HG03064 (cell line): ENCODE data around the gene TRMT10C.
"Not testable (repeated sequence)": the region's sequence is repeated elsewhere in the genome, so short reads cannot be mapped to it uniquely, and the experiment has no call there.

Source experiments
- ATAC-seq: cut with Tn5 transposase; IDR thresholded peaks from one replicate; pipeline ENCODE4 v1.9.1; 2021; ENCODE audit warnings: low read depth; ENCODE audit not compliant: unreplicated experiment

The TRMT10C gene

DNA sequence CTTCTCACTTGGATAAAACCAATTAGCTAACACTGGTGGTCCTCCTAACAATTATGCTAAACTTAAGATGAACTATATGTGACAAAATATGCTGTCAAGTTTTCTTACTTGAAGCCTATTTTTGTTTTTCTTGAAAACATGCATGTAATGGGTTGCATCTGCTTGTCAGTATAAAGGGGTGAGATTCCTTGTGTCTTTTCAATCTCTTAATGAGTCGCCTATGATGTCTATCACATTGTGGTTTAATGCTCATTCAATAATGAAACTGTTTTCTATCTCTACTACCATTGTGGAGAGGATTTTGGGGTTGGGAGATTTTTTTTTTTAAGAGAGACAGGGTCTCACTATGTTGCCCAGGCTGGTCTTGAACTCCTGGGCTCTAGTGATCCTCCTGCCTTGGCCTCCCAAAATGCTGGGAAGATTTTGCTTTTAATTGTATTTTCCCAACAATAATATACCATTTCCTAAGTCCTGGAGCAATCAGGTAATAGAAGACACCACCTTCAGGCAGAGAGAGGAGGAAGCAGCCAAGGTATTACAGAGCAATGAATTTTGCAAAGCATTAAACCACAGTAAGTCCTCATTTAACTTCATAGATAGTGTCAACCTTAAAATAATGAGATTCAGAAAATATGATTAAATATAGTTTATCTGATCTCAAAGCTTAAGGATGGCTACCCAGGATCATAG is 17.4 kb upstream of the TRMT10C start:
- ATAC-seq, result no peak

DNA sequence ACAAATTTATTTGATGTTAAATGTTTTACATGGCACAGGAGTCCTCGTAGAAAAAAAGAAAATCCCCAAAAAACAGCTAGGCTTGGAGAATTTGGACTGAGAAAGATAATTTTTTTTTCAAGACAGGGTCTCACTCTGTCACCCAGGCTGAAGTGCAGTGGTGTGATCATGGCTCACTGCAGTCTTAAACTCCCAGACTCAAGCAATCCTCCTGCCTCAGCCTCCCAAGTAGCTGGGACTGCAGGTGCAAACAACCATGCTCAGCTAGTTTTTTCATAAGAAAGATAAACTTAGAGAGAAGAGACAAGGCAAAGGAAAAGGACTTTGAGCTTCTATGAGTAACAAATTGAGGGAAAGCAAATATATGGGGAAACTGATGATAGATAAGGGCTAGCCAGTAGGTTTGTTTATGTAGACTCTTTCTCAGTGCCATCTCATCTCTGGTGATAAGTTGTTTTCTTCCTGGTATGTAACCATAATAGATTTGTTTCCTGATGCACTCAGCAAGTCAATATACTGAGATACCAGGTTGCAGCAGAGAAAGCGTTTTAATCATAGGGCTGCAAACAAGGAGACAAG is 13.1 kb upstream of the TRMT10C start:
- no peak for ATAC-seq

DNA sequence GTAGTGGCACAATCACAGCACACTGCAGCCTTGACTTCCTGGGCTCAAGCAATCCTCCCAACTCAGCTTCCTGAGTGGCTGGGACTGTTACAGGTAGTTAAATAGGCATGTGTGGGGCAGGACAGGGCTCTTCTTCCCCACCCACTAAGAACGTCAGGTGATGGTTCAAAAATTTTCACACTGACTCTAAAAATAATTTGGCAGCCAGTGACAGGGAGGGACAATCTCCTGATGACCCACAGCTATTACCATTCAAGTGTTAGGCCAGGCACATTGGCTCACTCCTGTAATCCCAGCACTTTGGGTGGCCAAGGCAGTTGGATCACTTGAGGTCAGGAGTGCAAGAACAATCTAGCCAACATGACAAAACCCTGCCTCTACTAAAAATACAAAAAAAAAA is 12.2 kb upstream of the TRMT10C start:
- ATAC-seq, result no peak

DNA sequence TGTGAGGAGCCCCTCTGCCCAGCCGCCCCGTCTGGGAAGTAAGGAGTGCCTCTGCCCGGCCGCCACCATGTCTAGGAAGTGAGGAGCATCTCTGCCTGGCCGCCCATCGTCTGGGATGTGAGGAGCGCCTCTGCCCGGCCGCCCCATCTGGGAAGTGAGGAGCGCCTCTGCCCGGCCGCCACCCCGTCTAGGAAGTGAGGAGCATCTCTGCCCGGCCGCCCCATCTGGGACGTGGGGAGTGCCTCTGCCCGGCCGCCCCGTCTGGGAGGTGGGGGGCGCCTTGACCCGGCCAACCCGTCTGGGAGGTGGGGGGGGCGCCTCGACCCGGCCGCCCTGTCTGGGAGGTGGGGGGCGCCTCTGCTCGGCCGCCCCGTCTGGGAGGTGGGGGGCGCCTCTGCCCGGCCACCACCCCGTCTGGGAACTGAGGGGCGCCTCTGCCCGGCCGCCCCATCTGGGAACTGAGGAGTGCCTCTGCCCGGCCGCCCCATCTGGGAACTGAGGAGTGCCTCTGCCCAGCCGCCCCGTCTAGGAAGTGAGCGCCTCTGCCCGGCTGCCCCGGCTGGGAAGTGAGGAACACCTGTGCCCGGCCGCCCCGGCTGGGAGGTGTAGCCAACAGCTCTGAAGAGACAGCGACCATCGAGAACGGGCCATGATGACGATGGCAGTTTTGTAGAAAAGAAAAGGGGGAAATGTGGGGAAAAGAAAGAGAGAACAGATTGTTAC is 10.1 kb upstream of the TRMT10C start:
- ATAC-seq, result not testable (repeated sequence)

DNA sequence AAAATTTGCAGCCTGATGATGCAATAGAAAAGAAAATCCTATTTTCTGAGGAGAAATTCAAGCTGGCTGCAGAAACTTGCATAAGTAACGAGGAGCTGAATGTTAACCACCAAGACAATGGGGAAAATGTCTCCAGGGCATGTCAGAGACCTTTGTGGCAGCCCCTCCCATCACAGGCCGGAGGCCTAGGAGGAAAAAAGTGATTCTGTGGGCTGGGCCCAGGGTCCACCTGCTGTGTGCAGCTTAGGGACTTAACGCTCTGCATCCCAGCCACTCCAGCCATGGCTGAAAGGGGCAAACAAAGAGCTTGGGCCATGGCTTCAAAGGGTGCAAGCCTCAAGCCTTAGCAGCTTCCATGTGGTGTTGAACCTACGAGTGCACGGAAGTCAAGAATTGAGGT is 8.3 kb upstream of the TRMT10C start:
- not testable (repeated sequence) for ATAC-seq

DNA sequence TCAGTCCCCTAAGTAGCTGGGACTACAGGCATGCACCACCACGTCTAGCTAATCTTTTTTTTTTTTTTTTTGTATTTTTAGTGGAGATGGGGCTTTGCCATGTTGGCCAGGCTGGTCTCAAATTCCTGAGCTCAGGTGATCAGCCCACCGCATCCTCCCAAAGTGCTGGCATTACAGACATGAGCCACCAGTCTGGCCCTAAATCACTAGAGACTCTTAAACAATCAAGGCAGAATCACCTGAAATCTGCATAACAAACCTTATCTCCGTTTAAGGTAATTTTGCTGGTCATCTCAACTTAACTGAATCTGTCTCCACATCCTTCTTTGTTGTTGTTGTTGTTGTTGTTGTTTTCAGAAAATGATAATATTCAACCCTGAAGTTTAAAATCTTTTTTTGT is 5.6 kb upstream of the TRMT10C start:
- no peak for ATAC-seq

DNA sequence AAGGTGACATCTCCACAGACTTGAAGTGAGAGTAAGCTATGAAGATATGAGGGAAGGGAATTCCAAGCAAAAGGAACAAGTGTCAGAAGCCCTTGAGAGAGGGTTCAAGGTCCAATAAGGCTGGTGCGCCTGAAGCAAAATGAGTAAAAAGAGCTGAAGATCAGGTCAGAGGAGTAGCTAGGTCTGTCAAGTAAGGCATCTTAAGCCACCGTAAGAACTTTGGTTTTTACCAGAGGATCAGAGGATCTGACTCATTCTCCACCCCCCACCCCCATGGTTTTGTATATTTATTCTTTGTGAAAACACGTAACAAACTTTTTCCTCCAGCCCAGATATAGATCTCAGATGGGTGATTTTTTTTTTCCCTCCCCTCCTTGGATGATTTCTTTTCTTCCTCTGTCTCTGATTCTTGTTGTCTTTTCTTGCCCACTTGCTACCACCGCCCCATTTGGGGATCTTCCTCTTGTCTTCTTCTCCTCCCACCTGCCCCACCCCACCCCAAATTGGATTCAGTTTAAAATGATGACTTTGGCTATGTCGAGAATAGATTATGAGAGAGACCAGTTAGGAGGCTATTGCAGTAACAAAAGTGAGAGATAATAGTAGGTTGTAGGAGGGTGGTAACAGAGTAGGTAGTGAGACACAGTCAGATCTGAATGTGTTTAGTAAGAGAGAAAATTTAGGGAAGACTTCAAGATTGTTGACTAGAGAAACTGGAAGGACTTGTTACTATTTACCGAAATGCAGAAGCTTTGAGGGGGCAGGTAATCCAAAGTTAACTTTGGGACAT is 6.1 kb downstream of the TRMT10C start:
- ATAC-seq, result no peak

DNA sequence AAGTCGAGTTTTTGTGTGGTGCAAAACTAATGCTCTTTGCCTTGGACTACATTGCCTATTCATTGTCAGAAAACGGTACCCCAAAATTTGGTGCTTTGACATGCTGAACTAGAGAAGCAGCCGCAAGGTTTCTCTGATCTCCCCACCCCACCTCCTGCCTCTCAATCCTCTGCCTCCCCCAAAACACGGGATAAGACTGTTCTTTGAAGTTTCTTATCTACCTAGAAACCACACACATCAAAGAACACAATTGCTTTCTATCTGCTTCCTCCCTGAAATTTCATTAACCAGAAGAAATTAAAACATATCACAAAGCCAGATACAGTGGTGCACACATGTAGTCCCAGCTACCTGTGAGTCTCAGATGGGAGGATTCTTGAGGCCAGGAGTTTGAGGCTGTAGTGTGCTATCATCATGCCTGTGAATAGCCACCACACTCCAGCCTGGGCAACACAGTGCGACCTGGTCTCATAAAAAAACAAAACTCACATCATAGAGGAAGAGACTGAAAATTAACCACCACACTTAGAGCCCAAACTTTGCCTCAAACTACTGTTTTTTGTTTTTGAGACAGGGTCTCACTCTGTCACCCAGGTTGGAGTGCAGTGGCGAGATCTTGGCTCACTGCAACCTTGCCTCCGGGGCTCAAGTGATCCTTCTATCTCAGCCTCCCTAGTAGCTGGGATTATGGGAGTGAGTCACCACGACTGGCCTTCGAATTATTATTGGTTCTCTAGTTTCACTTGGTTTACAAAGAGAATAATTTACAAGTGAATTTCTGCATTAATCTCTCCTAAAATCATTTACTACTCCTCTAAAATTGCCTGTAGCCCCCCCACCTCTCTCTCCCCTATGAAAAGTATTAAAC is 9.6 kb downstream of the TRMT10C start:
- no peak for ATAC-seq

DNA sequence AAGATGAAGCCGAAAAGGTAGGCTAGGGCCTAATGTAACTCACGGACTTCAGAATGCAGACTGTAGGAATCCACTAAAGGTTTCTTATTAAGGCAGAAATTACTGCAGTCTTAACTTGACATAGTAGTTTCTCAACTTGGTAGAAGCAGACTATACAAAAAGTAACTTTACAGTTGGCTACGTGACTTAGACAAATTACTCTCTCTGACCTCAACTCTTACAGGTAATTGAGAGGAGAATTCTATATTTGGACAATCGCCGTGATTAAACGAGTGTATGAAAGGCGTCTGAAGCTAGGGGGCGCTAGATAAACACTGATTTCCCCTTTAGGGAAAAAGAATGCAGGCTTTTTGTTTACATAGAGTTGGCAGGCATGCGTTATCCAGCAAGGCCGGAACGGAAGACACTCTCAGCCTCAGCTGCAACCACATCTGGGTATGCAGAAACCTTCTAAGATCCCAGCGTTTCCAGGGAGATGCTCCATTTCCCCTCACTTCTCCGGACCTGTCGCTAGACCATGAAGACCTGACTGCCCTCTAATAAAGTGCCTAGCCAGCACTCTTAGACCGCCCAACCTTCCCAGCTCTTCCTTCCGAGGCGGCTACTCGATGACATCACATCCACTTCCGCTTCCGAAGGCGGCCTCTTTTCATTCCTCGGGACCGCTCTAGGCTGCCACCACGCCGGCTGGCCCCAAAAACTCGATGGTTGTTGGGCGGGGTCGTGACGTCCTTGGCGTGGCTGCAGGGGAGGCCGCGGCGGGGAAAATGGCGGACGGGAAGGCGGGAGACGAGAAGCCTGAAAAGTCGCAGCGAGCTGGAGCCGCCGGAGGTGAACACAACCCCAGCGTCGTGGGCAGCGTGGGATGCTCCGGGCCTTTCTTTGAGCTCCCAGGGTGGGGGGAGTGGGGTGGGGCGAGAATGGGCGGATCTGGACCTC is 12.1 kb downstream of the TRMT10C start, which contains the start of gene PCNP:
TSS of gene PCNP (plus strand) at position 732 of the 939 bp plus-strand sequence. CDS start at position 768, 36 bp downstream.
- peak; percentile 88 for ATAC-seq

DNA sequence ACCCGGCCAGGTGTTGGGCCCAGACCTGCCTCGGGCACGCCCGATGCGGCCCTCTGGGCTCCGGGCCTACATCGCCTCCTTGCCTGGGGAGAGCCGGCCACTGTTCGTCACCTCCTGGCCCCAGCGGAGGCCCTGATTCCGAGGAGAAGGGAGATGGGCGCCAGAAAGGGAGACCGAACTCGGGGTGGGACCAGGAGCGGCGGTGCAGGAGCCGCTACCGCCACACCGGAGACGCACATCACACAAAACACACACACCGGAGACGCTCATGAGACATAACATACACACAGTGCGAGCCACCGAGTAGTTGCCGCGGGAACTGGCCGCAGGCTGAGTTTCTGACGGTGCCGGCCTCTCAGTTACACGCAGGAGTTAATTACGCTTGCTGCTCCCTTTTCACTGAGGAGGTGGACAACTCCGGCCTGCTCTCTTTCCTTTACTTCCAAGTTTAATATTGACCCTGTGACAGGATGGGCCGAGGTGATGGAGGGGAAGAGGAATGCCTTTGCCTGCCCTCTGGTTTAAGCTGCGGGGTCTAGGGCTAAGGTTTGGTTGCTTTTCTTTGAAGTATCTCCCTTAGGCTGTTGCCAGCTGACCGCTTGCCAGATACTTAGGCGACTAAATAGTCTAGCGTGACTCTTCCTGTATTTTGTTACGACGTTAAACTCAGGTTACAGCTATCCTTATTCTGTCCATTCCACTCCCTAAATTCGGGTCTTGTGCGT is 12.9 kb downstream of the TRMT10C start:
- ATAC-seq, result peak; percentile 37

DNA sequence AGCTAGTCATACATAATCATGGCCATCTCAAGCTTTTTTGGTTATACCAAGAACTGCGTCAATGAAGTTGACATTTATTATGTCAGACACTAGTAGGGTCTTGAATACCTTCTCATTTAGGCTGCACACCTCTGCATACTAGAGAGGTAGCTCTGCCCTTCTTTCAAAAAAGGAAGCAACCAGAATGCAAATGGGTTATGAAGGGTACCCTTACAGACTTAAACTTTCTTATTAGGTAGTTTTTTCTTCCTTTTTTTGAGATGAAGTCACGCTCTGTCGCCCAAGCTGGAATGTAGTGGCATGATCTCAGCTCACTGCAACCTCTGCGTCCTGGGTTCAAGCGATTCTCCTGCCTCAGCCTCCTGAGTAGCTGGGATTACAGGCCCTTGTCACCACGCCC is 15.6 kb downstream of the TRMT10C start:
- no peak for ATAC-seq

DNA sequence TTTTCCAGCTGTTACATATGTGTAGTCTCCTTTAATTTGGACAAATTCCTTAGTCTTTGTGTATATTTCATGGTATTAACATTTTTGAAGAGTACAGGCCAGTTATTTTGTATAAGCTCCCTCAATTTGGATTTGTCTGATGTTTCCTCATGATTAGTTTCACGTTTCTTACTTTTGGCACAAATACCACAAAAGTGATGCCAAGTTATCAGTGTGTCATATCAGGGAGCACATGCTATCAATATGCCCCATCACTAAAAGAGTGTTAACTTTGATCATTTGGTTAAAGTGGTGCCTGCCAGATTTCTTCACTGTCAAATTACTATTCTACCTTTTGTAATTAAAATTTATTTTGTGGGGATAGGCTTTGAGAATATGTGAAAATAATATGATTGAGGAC is 26.9 kb downstream of the TRMT10C start:
- ATAC-seq, result no peak

DNA sequence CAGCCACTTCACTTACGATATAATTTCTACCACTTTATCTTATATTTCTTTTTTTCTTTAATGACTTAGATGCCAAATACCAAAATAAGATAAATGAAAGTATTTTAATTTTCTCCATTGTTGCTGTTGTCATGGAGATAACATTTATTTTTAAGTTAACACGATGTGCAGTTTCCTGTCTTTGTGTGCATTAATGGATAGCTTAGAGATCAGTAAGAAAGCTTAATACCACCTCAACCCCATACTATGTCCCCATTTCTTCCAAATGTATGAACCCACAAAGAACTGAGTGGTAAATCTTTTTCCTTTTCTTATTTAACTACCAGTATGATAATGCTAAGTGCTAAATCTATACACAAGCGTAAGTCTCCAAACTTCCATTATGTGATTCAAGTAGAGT is 29.4 kb downstream of the TRMT10C start:
- no peak for ATAC-seq

DNA sequence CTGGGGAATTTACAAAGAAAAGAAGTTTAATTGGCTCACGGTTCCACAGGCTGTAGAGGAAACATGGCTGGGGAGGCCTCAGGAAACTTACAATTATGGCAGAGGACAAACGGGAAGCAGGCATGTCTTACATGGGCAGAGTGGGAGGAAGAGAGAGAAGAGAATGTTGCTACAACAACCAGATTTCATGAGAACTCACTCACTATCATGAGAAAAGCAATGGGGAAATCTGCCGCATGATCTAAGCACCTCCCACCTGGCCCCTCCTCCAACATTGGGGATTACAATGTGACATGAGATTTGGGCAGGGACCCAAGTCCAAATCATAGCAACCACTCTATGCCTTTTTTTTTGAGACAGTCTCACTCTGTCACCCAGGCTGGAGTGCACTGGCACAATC is 41.1 kb downstream of the TRMT10C start:
- ATAC-seq, result no peak

DNA sequence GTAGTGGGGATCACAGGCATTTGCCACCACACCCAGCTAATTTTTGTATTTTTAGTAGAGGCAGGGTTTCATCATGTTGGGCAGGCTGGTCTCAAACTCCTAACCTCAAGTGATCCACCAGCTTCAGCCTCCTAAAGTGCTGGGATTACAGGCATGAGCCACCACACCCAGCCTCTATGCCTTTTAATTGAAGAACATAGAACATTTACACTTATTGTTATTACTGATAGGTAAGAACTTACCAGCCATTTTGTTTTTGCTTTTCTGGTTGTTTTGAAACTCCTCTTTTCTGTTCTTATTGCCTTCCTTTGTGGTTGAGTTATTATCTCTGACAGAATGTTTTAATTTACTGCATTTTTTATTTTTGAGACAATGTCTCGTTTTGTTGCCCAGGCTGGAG is 41.5 kb downstream of the TRMT10C start:
- ATAC-seq, result no peak

DNA sequence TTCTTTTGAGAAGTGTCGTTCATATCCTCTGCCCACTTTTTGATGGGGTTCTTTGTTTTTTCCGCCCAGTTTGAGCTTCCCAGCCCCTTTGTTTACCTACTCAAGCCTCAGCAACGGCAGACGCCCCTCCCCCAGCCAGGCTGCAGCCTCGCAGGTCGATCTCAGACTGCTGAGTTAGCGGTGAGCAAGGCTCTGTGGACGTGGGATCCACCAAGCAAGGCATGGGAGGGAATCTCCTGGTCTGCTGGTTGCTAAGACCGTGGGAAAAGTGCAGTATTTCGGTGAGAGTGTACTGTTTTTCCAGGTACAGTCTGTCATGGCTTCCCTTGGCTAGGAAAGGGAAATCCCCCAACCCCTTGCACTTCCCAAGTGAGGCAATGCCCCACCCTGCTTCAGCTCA is 43.7 kb downstream of the TRMT10C start:
- not testable (repeated sequence) for ATAC-seq

DNA sequence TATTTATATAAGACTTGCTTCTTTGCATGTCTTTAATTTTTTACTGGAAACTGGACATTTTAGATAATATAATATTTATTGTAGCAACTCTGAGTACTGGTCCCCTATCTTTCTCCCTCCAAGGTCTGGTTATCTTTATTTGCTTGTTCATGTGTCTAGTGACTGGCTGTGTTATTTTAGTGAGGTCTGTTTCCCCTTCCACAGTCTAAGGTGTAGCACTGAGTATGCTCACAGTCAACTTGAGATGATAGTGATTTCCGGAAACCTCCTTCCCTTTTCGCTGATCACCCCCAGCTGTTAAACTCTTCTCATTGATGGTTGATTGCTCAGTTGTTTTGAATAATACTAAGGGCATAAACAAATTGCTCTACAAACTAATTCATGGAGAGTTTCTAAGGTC is 49.4 kb downstream of the TRMT10C start:
- ATAC-seq, result no peak

DNA sequence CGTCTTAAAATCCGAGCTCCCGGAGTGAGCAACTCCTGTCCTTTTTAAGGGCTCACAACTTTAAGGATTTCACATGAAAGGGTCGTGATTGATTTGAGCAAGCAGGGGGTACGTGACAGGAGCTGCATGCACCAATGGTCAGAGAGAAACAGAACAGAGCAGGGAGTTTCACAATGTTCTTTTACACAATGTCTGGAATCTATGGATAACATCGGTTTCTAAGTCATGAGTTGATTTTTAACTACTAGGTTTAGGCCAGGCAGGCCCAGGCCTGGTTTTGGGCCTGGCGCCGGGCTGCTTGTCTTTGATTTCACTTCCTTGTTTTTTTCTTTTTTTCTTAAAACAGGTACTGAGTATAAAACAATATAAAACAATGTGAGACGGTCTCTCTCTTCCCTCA is 51.3 kb downstream of the TRMT10C start:
- not testable (repeated sequence) for ATAC-seq
